ENCODE data around the gene JTB.

DNA sequence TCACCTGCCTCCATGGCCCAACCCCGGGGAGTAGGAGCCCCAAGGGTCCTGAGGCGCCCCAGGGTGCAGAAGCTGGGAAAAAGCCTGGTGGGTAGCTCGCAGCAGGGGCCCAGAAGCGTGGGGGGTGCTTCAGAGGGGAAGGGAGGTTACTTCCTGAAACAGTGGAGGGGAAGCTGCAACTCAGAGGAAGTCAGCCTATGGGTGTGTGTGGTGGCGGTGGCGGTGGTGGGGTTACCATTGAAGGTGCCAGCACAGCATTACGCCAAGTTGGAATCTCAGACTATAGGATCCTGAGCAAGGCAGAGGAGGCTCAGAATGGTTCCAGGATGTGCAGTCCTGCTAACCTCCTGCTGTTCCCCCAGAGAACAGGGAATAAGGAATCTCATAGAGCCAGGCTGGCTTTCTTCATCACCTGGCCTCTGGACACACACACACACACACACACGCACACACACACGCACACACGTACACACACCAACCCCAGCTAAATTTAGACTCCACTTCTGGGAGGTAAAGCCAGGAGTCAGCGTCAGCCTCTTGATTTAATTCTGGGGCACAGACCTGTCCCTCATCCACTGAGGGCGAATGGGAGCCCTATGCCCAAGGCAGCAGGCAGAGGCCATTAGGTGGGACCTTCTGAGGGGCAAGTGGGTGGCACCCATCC lies 32.2 kb downstream of the JTB start:
- TF ChIP-seq, protein P1, sequence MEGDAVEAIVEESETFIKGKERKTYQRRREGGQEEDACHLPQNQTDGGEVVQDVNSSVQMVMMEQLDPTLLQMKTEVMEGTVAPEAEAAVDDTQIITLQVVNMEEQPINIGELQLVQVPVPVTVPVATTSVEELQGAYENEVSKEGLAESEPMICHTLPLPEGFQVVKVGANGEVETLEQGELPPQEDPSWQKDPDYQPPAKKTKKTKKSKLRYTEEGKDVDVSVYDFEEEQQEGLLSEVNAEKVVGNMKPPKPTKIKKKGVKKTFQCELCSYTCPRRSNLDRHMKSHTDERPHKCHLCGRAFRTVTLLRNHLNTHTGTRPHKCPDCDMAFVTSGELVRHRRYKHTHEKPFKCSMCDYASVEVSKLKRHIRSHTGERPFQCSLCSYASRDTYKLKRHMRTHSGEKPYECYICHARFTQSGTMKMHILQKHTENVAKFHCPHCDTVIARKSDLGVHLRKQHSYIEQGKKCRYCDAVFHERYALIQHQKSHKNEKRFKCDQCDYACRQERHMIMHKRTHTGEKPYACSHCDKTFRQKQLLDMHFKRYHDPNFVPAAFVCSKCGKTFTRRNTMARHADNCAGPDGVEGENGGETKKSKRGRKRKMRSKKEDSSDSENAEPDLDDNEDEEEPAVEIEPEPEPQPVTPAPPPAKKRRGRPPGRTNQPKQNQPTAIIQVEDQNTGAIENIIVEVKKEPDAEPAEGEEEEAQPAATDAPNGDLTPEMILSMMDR (IDR thresholded peaks at IDR 0.05) = no peak
- TF ChIP-seq POLR2A (IDR thresholded peaks at IDR 0.05) = no peak

Measured in lower leg skin (tissue), 3 donors.